KG1 (cell line): Measurements from ENCODE around the gene DDTL.
"Not testable (repeated sequence)": the region's sequence is repeated elsewhere in the genome, so short reads cannot be mapped to it uniquely, and the experiment has no call there.

ENCODE experiments used
- DNase-seq: peaks from one replicate; lab custom pipeline; 2025; lab: John Stamatoyannopoulos, UW

Gene DDTL

GRCh38 chr22:23970201-23970641, 3.5 kb downstream of the DDTL start:
- DNase-seq = no peak

- no peak for DNase-seq
Observed at GRCh38 chr22:23970816-23971486, 4.3 kb downstream of the DDTL start.

GRCh38 chr22:23971927-23972326, 5.2 kb downstream of the DDTL start:
- not testable (repeated sequence) for DNase-seq

GRCh38 chr22:23974345-23974744, 7.7 kb downstream of the DDTL start, which contains the start of gene DDT:
Gene DDT (minus strand): TSS chr22:23974441. CDS start chr22:23974414, 27 bp downstream.
- DNase-seq = not testable (repeated sequence)

GRCh38 chr22:23974836-23975352, 8.2 kb downstream of the DDTL start:
- not testable (repeated sequence) for DNase-seq

GRCh38 chr22:23977304-23977703, 10.6 kb downstream of the DDTL start:
- DNase-seq = not testable (repeated sequence)

- DNase-seq = not testable (repeated sequence)
Observed at GRCh38 chr22:23979557-23980240, 13.0 kb downstream of the DDTL start, which contains the start of gene GSTT2. Gene GSTT2 (plus strand): TSS chr22:23980134.

- DNase-seq = not testable (repeated sequence)
Observed at GRCh38 chr22:23980567-23980966, 13.9 kb downstream of the DDTL start.

GRCh38 chr22:23984430-23984829, 17.7 kb downstream of the DDTL start:
- DNase-seq = no peak

GRCh38 chr22:23986089-23986488, 19.4 kb downstream of the DDTL start:
- DNase-seq = not testable (repeated sequence)

GRCh38 chr22:23986538-23987178, 20.0 kb downstream of the DDTL start:
- not testable (repeated sequence) for DNase-seq

- not testable (repeated sequence) for DNase-seq
Observed at GRCh38 chr22:23989583-23990244, 23.0 kb downstream of the DDTL start.

GRCh38 chr22:23993080-23993479, 26.4 kb downstream of the DDTL start:
- DNase-seq = not testable (repeated sequence)

GRCh38 chr22:23993581-23994177, 27.0 kb downstream of the DDTL start:
- DNase-seq = not testable (repeated sequence)

GRCh38 chr22:23997092-23997491, 30.4 kb downstream of the DDTL start:
- DNase-seq = no peak

- not testable (repeated sequence) for DNase-seq
Observed at GRCh38 chr22:23999779-24000178, 33.1 kb downstream of the DDTL start.

- DNase-seq = no peak
Observed at GRCh38 chr22:24001314-24001713, 34.6 kb downstream of the DDTL start.

- DNase-seq = no peak
Observed at GRCh38 chr22:24002272-24002671, 35.6 kb downstream of the DDTL start.

GRCh38 chr22:24002851-24003250, 36.2 kb downstream of the DDTL start:
- DNase-seq = no peak

GRCh38 chr22:24003887-24004286, 37.2 kb downstream of the DDTL start:
- DNase-seq = no peak

GRCh38 chr22:24005201-24005600, 38.5 kb downstream of the DDTL start, which contains the start of gene GSTT4:
Gene GSTT4 (minus strand): TSS chr22:24005453. CDS start chr22:24005356, 97 bp downstream.
- no peak for DNase-seq
